ENCODE results near the gene SLC28A2.

- TF ChIP-seq POLR2A (IDR thresholded peaks at IDR 0.05) (no peak), CTCF (IDR thresholded peaks at IDR 0.05) (no peak)
Observed at GRCh38 chr15:45234562-45235235, 17.3 kb upstream of the SLC28A2 start.

Data from lower leg skin (tissue), 3 donors.